Stimulated activated CD4-positive, alpha-beta T cell treated with anti-CD3 and anti-CD28 coated beads, Interleukin-12 subunit alpha, Interleukin-12 subunit beta, amount 100 ng/mL, for 4 hours (primary cell): Measurements from ENCODE around the gene TMEM97.
"Not testable (repeated sequence)": the region's sequence is repeated elsewhere in the genome, so short reads cannot be mapped to it uniquely, and the experiment has no call there.

Source experiments
- DNase-seq: peaks from one replicate; pipeline ENCODE4 v3.0.0-alpha.2; 2020

The TMEM97 gene

GRCh38 chr17:28318759-28319597, at the start of gene TMEM97:
Gene TMEM97, plus strand, starts transcription at chr17:28319200. Its CDS starts 40 bp downstream, at chr17:28319240.
- DNase-seq: peak; percentile 93

- DNase-seq: no peak
Measured at GRCh38 chr17:28270055-28270454, 48.9 kb upstream of the TMEM97 start.

DNA sequence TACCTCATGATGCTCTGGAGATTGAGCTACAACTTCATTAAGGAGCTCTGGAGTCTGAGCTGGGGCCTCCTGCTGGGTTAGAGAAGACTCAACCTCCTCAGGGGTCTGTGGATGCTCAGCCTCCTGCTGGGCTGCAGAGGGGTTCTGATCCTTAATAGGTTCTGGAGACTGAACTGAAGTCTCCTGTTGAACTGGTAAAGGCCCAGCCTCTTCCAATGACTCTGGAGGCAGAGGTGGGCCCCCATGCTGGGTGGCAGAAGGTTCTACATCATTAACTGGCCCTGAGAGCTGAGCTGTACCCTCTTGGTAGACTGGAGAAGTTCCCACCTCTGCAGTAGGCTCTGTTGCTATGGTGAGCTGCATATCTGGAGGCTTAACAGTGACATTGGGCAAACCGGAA, 48.1 kb upstream of the TMEM97 start:
- DNase-seq: no peak

- DNase-seq: no peak
Measured at GRCh38 chr17:28271431-28271830, 47.6 kb upstream of the TMEM97 start.

DNA sequence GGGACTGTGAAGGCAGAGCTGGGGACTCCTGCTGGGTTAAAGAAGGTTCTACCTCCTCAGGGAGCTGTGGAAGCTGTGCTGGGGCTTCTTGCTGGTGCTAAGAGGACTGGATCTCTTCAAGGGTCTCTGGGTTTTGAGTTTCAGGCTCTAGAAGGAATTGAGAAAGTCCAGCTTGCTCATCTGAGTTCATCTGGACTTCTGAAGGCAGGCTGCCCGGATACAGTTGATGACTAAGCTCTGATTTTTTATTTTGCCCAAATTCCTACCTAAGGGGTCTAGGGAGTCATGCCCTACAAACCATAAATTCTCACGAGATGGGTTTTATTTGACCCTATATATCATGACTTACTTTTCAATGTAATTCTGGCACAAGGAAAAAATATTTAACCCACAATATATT, 46.8 kb upstream of the TMEM97 start:
- DNase-seq: no peak

DNA sequence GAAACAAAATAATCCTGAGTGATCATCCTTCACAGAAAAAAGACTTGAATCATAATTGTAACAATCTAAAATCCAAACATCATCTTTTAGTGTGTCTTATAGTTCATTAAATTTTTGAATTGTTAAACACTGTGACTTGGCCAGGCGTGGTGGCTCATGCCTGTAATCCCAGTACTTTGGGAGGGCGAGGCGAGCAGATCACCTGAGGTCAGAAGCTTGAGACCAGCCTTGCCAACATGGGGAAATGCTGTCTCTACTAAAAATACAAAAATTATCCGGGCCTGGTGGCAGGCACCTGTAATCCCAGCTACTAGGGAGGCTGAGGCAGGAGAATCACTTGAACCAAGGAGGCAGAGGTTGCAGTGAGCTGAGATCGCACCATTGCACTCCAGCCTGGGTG, 45.7 kb upstream of the TMEM97 start:
- not testable (repeated sequence) for DNase-seq

DNA sequence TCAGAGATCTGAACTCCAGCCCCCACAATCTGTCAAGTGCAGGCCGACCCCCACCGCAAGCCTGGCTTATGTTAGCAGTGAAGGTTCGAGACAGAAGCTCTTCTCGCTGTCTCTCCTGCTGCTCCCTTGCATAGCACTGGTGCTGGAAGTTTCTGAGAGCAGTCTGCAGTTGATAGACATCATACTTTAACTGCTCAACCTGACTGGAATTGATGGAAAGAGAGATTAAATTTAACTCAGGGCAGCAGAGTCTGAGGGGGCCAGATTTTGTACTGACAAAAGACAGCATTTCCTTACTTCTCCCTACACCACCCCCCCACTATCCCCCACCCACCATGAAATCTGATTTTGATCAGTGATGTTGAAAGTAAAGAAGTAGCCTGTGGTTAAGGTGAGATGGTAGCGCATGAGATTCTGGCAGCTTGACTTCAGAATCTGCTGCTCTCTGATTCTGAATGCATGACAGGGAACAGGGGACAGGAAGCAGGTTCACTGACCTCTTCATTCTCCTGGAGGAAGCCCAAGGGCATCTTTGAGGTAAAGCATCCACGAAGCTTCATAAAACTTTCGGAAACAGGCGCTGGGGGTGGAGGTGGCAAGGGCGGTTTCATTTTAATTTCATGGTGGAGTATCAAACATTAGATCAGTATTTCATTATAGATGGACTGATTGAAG, 44.3 kb upstream of the TMEM97 start:
- no peak for DNase-seq

DNA sequence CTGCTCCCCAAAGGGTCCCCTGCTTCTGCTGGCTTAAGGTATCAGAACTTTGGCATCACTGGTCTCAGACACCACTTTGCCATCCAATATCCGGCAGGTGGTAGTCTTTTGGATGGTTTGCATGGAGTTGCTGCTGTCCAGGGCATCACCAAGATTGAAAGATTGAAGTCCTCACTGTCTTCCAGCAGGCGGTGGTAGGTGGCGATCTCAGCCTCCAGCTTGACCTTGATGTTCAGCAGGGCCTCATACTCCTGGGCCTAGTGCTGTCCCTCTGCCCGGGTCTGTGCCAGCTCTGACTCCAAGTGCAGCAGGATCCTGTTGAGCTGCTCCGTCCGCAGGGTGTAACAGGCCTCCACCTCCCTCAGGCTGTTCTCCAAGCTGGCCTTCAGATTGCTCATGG, 43.0 kb upstream of the TMEM97 start:
- no peak for DNase-seq

DNA sequence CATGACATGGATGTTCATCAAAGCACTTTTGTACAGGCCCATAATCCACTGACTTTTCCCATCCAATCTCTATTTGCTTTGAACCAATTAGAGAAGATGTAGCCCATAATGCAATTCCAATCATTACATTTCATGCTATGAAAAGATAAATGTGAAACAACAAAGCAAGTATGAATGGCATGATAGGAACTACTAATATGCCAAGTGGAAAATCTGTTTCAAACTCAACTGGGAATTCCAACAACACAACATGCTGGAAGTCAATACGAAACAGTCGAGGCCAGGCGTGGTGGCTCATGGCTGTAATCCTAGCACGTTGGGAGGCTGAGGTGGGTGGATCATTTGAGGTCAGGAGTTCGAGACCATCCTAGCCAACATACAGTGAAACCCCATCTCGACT, 39.6 kb upstream of the TMEM97 start:
- DNase-seq: no peak

- DNase-seq: no peak
Measured at GRCh38 chr17:28280826-28281225, 38.2 kb upstream of the TMEM97 start.

DNA sequence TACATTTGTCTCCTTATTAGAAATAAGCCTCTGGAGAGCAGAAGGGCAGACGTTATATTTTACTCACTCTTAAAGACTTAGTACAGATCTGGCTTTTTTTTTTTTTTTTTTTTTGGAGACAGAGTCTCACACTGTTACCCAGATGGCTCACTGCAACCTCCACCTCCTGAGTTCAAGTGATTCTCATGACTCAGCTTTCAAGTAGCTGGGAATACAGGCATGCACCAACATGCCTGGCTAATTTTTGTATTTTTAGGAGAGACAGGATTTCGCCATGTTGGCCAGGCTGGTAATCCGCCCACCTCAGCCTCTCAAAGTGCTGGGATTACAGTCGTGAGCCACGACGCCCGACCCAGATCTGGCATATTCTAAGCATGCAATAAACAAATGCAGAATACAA, 36.4 kb upstream of the TMEM97 start:
- DNase-seq: no peak

DNA sequence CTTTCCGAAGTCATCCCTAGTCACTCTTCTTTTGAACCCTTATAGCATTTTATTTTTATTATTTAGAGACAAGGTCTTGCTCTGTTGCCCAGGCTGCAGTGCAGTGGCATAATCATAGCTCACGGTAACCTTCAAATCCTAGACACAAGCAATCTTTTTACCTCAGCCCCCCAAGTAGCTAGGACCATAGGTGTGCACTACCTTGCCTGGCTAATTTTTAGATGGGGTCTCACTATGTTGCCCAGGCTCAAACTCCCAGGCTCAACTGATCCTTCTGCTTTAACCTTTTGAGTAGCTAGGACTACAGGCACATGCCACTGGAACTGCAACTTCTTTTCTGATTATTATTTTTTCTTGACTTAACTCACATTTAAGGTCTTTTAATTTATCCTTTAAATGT, 33.0 kb upstream of the TMEM97 start:
- DNase-seq: no peak

DNA sequence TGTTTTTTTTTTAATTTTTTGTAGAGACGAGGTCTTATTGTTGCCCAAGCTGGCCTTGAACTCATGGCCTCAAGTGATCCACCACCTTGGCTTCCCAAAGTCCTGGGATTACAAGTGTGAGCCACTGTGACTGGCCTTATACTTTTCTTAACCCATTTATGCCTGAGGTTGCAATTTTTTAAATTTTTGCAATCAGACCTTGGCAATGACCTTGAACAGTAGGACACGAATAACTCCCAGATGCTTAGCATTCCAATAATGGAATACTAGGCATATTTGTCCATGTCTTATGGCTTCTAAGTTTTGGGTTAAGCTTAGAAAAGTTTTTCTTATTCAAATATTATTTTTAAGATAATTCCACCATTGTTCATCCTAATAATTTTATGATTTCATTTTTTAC, 28.3 kb upstream of the TMEM97 start:
- no peak for DNase-seq

GRCh38 chr17:28291780-28292330, 27.1 kb upstream of the TMEM97 start:
- DNase-seq: no peak

- DNase-seq: not testable (repeated sequence)
Measured at GRCh38 chr17:28292878-28293277, 26.1 kb upstream of the TMEM97 start.

DNA sequence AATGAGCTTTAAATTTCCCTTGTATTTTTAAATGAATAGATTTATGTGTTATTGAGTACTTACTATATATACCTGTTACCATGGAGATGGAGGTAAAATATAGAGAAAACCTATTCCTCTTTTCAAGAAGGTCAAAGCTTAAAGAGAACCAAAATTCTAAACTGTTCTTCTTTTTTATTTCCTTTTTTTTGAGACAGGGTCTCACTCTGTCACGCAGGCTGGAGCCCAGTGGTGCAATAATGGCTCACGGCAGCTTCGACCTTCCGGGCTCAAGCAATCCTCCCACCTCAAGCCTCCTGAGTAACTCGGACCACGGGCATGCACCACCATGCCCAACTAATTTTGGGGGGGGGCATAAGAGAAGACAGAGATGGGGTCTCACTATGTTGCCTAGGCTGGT, 25.0 kb upstream of the TMEM97 start:
- no peak for DNase-seq

- DNase-seq: no peak
Measured at GRCh38 chr17:28295677-28296578, 23.1 kb upstream of the TMEM97 start.

GRCh38 chr17:28298449-28298848, 20.6 kb upstream of the TMEM97 start:
- DNase-seq: no peak

DNA sequence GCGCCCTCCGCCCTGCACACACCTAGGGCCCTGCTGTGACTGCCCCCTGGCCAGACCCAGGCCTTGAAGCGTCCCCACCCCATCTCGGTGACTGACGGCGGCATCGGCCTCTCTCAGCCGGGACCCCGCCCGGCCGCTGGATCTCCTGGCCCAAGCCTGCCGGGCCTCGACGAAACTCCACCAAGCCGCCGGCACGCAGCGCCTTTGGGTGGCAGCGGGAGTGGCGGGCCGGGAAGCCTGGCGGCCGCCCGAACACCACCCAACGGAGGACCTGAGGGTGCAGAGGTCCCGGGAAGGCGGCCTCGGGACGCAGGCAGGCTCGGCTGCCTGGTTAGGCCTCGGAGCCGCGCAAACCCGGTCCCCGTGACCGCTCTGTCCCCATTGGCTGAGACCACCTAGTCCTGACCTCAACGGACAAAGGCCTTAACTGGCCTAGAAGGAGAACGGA, 12.0 kb upstream of the TMEM97 start:
- DNase-seq: no peak

- DNase-seq: no peak
Measured at GRCh38 chr17:28313841-28314240, 5.2 kb upstream of the TMEM97 start.

DNA sequence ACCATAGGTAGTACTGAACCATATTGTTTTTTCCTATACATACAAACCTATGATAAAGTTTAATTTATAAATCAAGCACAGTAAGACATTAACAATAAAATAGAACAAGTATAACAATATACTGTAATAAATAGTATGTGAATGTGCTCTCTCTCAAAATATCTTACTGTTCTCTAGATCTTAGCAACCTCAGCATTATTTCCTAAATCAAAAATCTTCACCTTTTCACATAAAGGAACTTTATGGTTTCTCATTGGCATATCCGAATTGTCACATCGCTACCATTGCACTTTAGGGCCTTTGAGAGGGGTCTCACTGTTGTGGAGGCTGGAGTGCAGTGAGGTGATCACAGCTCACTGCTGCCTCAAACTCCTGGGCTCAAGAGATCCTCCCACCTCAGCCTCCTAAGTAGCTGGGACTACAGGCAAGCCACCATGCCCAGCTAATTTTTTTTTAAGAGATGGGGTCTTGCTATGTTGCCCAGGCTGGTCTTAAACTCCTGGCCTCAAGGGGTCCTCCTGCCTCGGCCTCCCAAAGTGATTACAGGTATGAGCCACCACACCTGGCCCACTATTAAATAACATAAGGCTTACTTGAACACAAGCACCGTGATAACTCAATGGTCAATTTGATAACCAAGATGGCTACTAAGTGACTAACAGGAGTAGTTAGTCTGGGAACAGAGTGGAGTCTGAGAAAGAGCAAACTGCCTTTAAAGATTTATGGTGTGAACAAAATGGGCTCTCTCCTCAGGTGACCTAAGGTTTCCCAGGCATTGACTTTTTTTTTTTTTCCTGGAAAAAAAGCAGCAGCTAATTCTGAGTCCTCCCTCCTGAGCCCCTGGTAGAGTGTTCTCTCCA, 2.9 kb upstream of the TMEM97 start:
- DNase-seq: no peak
